ENCODE data around the gene OPTC. TPM values are rescaled to one million over a fixed set of nuclear protein-coding genes. Genes with fewer than 3 reads are reported as not detected.

OPTC gene
- total and polyA plus RNA-seq, 9 of the 15 experiments (the other 6 are each of a cell fraction or from before 2014, with no cell fraction given), result not detected

GRCh38 chr1:203550846-203551245 lies 56.9 kb downstream of the OPTC start:
- Histone ChIP-seq H3K36me3 (ENCODE audit: control insufficient read depth, insufficient read depth, low read length) (no peaks in the 10 kb centered on the region), H4K20me1 (replicated peaks; ENCODE audit: control insufficient read depth, insufficient read depth, low read length) (no peaks in the 10 kb centered on the region), H3K27ac (ENCODE audit: extremely low read depth, low read depth, low read length) (no peak overlapping the region), H3K4me1 (replicated peaks in 1 of 2; ENCODE audit: control insufficient read depth in 2 of 2, insufficient read depth in 2 of 2, low read length in 2 of 2) (no peaks in the 10 kb centered on the region), H3K4me2 (ENCODE audit: insufficient read depth, low read length) (no peak overlapping the region), H3K4me3 (no peak overlapping the region), H3K9me1 (ENCODE audit: control insufficient read depth, insufficient read depth, low read length) (no peaks in the 10 kb centered on the region), H3K27me3 (ENCODE audit: control insufficient read depth in 2 of 2, insufficient read depth in 2 of 2, low read length in 2 of 2) (peaks cover 26 to 52% of the 10 kb centered on the region in 2 experiments), H2AFZ (ENCODE audit: low read depth, low read length) (no peak overlapping the region), H3K9ac (ENCODE audit: insufficient read depth in 1 of 2, low read depth in 2 of 2, low read length in 2 of 2) (no peak overlapping the region), H3K9me3 (replicated peaks; ENCODE audit: control insufficient read depth, insufficient read depth, low read depth, low read length) (no peaks in the 10 kb centered on the region), H3K79me2 (ENCODE audit: control insufficient read depth, insufficient read depth, low read length) (no peaks in the 10 kb centered on the region)
- intact Hi-C loops (cut with micrococcal nuclease), result no loop called here
- ATAC-seq (no peak), DNase-seq (ENCODE audit: extremely low read depth in 1 of 4, low spot score in 3 of 4) (no peak), FAIRE-seq (no peak)
- 9% methylated on average over 1 of the region's 1 CpG for WGBS (ENCODE audit: insufficient coverage, low coverage, missing lambda C conversion rate)
- no peak for TF ChIP-seq MIER1 (IDR thresholded peaks at IDR 0.05; ENCODE audit: low read depth)
- no peak for TF ChIP-seq EZH2 (IDR thresholded peaks at IDR 0.05; ENCODE audit: borderline replicate concordance, low read depth, low read length)
- no peak for TF ChIP-seq PHF20 (IDR thresholded peaks at IDR 0.05; ENCODE audit: partially characterized antibody)
- no peak for TF ChIP-seq HNRNPUL1 (IDR thresholded peaks at IDR 0.05; ENCODE audit: low read length)
- TF ChIP-seq, protein P1, sequence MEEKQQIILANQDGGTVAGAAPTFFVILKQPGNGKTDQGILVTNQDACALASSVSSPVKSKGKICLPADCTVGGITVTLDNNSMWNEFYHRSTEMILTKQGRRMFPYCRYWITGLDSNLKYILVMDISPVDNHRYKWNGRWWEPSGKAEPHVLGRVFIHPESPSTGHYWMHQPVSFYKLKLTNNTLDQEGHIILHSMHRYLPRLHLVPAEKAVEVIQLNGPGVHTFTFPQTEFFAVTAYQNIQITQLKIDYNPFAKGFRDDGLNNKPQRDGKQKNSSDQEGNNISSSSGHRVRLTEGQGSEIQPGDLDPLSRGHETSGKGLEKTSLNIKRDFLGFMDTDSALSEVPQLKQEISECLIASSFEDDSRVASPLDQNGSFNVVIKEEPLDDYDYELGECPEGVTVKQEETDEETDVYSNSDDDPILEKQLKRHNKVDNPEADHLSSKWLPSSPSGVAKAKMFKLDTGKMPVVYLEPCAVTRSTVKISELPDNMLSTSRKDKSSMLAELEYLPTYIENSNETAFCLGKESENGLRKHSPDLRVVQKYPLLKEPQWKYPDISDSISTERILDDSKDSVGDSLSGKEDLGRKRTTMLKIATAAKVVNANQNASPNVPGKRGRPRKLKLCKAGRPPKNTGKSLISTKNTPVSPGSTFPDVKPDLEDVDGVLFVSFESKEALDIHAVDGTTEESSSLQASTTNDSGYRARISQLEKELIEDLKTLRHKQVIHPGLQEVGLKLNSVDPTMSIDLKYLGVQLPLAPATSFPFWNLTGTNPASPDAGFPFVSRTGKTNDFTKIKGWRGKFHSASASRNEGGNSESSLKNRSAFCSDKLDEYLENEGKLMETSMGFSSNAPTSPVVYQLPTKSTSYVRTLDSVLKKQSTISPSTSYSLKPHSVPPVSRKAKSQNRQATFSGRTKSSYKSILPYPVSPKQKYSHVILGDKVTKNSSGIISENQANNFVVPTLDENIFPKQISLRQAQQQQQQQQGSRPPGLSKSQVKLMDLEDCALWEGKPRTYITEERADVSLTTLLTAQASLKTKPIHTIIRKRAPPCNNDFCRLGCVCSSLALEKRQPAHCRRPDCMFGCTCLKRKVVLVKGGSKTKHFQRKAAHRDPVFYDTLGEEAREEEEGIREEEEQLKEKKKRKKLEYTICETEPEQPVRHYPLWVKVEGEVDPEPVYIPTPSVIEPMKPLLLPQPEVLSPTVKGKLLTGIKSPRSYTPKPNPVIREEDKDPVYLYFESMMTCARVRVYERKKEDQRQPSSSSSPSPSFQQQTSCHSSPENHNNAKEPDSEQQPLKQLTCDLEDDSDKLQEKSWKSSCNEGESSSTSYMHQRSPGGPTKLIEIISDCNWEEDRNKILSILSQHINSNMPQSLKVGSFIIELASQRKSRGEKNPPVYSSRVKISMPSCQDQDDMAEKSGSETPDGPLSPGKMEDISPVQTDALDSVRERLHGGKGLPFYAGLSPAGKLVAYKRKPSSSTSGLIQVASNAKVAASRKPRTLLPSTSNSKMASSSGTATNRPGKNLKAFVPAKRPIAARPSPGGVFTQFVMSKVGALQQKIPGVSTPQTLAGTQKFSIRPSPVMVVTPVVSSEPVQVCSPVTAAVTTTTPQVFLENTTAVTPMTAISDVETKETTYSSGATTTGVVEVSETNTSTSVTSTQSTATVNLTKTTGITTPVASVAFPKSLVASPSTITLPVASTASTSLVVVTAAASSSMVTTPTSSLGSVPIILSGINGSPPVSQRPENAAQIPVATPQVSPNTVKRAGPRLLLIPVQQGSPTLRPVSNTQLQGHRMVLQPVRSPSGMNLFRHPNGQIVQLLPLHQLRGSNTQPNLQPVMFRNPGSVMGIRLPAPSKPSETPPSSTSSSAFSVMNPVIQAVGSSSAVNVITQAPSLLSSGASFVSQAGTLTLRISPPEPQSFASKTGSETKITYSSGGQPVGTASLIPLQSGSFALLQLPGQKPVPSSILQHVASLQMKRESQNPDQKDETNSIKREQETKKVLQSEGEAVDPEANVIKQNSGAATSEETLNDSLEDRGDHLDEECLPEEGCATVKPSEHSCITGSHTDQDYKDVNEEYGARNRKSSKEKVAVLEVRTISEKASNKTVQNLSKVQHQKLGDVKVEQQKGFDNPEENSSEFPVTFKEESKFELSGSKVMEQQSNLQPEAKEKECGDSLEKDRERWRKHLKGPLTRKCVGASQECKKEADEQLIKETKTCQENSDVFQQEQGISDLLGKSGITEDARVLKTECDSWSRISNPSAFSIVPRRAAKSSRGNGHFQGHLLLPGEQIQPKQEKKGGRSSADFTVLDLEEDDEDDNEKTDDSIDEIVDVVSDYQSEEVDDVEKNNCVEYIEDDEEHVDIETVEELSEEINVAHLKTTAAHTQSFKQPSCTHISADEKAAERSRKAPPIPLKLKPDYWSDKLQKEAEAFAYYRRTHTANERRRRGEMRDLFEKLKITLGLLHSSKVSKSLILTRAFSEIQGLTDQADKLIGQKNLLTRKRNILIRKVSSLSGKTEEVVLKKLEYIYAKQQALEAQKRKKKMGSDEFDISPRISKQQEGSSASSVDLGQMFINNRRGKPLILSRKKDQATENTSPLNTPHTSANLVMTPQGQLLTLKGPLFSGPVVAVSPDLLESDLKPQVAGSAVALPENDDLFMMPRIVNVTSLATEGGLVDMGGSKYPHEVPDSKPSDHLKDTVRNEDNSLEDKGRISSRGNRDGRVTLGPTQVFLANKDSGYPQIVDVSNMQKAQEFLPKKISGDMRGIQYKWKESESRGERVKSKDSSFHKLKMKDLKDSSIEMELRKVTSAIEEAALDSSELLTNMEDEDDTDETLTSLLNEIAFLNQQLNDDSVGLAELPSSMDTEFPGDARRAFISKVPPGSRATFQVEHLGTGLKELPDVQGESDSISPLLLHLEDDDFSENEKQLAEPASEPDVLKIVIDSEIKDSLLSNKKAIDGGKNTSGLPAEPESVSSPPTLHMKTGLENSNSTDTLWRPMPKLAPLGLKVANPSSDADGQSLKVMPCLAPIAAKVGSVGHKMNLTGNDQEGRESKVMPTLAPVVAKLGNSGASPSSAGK (IDR thresholded peaks at IDR 0.05), result no peak
- no peak for TF ChIP-seq ZNF354B (CRISPR knock-in tag; IDR thresholded peaks at IDR 0.05)
- TF ChIP-seq DIDO1 (tag; IDR thresholded peaks at IDR 0.05; ENCODE audit: low read depth), result no peak
- CTCF ChIA-PET (ENCODE audit: low intra/inter-chr PET ratio), result no interaction called here
- no TSS peak for BruUV-seq (replicated peaks)
- in situ Hi-C loops (cut with MboI), result loop anchor here (10.0 kb wide), 1 partner anchor 926 kb away; no protein-coding TSS in a partner anchor
- POLR2A ChIA-PET, result no interaction called here

All from K562 (cell line).